Ovary (tissue), 1 donor: ENCODE results near the gene COL24A1.

Experiments used
- EP300 ChIP-seq: sonication (generic); formaldehyde crosslinking; IDR thresholded peaks from one replicate; pipeline ENCODE4 v1.6.1; 2017; ENCODE audit warnings: antibody characterized with exemption
- POLR2A ChIP-seq: fragments of 450-650 bp; IDR thresholded peaks from one replicate; pipeline ENCODE4 v1.6.1; 2017; ENCODE audit warnings: antibody characterized with exemption, mild to moderate bottlenecking, moderate library complexity

DNA sequence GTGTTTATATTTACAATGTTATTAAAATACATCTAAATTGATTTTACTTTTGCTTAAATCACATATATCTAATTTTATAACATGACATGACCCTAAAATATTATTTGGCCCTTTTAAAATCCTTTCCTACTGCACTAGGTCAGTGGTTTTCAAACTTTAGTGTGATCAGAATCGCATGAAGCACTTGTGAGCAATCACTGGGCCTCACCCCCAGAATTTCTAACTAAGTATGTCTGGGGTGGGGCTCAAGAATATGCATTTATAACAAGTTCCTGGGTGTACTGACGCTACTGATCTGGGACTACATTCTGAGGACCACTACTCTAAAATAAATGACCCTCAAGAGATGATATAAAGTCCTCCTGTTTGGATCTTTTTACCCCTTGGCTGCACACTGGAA, 8.8 kb downstream of the COL24A1 start:
- TF ChIP-seq POLR2A (no peak), EP300 (no peak)
